ENCODE data around the gene SP100.
"Not testable (repeated sequence)": the region's sequence is repeated elsewhere in the genome, so short reads cannot be mapped to it uniquely, and the experiment has no call there.

SP100 gene

GRCh38 chr2:230418341-230419016 lies 2.5 kb downstream of the SP100 start:
- DNase-seq (ENCODE audit: low read depth in 4 of 4, low spot score in 1 of 4): no peak

- no peak for DNase-seq (ENCODE audit: low read depth in 4 of 4, low spot score in 1 of 4)
Observed at GRCh38 chr2:230419181-230419580, 3.2 kb downstream of the SP100 start.

- DNase-seq (ENCODE audit: low read depth in 4 of 4, low spot score in 1 of 4): no peak
Observed at GRCh38 chr2:230422149-230422548, 6.1 kb downstream of the SP100 start.

GRCh38 chr2:230423851-230424458 lies 8.0 kb downstream of the SP100 start:
- no peak for DNase-seq (ENCODE audit: low read depth in 4 of 4, low spot score in 1 of 4)

- DNase-seq (ENCODE audit: low read depth in 4 of 4, low spot score in 1 of 4): no peak
Observed at GRCh38 chr2:230425377-230425776, 9.4 kb downstream of the SP100 start.

GRCh38 chr2:230429513-230429912 lies 13.5 kb downstream of the SP100 start:
- DNase-seq (ENCODE audit: low read depth in 4 of 4, low spot score in 1 of 4): no peak

GRCh38 chr2:230430957-230431910 lies 15.2 kb downstream of the SP100 start:
- DNase-seq (ENCODE audit: low read depth in 4 of 4, low spot score in 1 of 4): no peak

GRCh38 chr2:230434677-230435324 lies 18.8 kb downstream of the SP100 start:
- no peak for DNase-seq (ENCODE audit: low read depth in 4 of 4, low spot score in 1 of 4)

- DNase-seq (ENCODE audit: low read depth in 4 of 4, low spot score in 1 of 4): no peak
Observed at GRCh38 chr2:230435431-230435830, 19.4 kb downstream of the SP100 start.

- not testable (repeated sequence) for DNase-seq (ENCODE audit: low read depth in 4 of 4, low spot score in 1 of 4)
Observed at GRCh38 chr2:230439121-230439520, 23.1 kb downstream of the SP100 start.

GRCh38 chr2:230439590-230439989 lies 23.6 kb downstream of the SP100 start:
- no peak for DNase-seq (ENCODE audit: low read depth in 4 of 4, low spot score in 1 of 4)

GRCh38 chr2:230441227-230441897 lies 25.4 kb downstream of the SP100 start:
- no peak for DNase-seq (ENCODE audit: low read depth in 4 of 4, low spot score in 1 of 4)

GRCh38 chr2:230443541-230443940 lies 27.5 kb downstream of the SP100 start:
- no peak for DNase-seq (ENCODE audit: low read depth in 4 of 4, low spot score in 1 of 4)

GRCh38 chr2:230444832-230445231 lies 28.8 kb downstream of the SP100 start:
- no peak for DNase-seq (ENCODE audit: low read depth in 4 of 4, low spot score in 1 of 4)

- DNase-seq (ENCODE audit: low read depth in 4 of 4, low spot score in 1 of 4): no peak
Observed at GRCh38 chr2:230447036-230447435, 31.0 kb downstream of the SP100 start.

- DNase-seq (ENCODE audit: low read depth in 4 of 4, low spot score in 1 of 4): no peak
Observed at GRCh38 chr2:230447455-230448451, 31.8 kb downstream of the SP100 start.

- DNase-seq (ENCODE audit: low read depth in 4 of 4, low spot score in 1 of 4): no peak
Observed at GRCh38 chr2:230449901-230450467, 34.0 kb downstream of the SP100 start.

- no peak for DNase-seq (ENCODE audit: low read depth in 4 of 4, low spot score in 1 of 4)
Observed at GRCh38 chr2:230453006-230453405, 37.0 kb downstream of the SP100 start.

GRCh38 chr2:230455005-230455684 lies 39.1 kb downstream of the SP100 start:
- no peak for DNase-seq (ENCODE audit: low read depth in 4 of 4, low spot score in 1 of 4)

Measured in stimulated activated CD4-positive, alpha-beta T cell treated with anti-CD3 and anti-CD28 coated beads, Interleukin-1b, Interleukin-23, amount 100 ng/mL, for 24 hours (primary cell).